Posterior cingulate gyrus (tissue), 11 donors: Measurements from ENCODE around the gene PLA2G2A.
"Not testable (repeated sequence)": the region's sequence is repeated elsewhere in the genome, so short reads cannot be mapped to it uniquely, and the experiment has no call there.

Experiments
- DNase-seq, 10 donors: peaks; one replicate each; pipeline versions ENCODE4 v3.0.0 to v3.0.0-alpha.2; 2020 to 2021; ENCODE audit warnings: mixed read lengths in 3 of 10
- intact Hi-C: fragments of 100-400 bp; cut with DNase I; formaldehyde crosslinking; loops from one replicate; pipeline ENCODE4 v1.15.1; 2023

PLA2G2A gene

GRCh38 chr1:19938472-19938871, 40.9 kb downstream of the PLA2G2A start:
- intact Hi-C loops = no loop called here
- no peak for DNase-seq

GRCh38 chr1:19936061-19936750, 43.2 kb downstream of the PLA2G2A start:
- intact Hi-C loops = no loop called here
- no peak for DNase-seq

GRCh38 chr1:19934336-19934735, 45.1 kb downstream of the PLA2G2A start:
- intact Hi-C loops = no loop called here
- peak in 1 of 10 donors; percentile 69 for DNase-seq

DNA sequence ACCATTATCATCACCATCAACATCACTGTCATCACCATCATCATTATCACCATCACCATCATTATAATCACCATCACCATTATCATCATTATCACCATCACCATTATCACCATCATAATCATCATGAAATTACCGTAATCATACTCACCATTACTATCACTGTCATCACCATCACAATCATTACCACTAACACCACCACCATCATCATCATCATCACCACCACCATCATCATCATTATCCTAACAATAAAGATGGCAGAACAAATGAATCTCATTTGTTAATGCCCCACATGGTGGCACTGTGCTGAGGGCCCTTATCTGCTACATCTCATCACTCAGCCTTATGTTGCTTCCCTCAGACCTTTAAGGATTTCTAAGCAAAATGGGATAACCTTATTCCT, 46.6 kb downstream of the PLA2G2A start:
- intact Hi-C loops = no loop called here
- DNase-seq = no peak

GRCh38 chr1:19927130-19927421, 52.3 kb downstream of the PLA2G2A start:
- intact Hi-C loops = not testable (repeated sequence)

GRCh38 chr1:19926296-19927129, 52.9 kb downstream of the PLA2G2A start:
- DNase-seq = no peak
- intact Hi-C loops = no loop called here

More at GRCh38 chr1:19927130-19927421, 52.3 kb downstream of the PLA2G2A start:
- DNase-seq = not testable (repeated sequence)
